ENCODE results near the gene MYT1.

The MYT1 gene

GRCh38 chr20:64157878-64158277 is 6.4 kb upstream of the MYT1 start:
- TF ChIP-seq, protein P1, sequence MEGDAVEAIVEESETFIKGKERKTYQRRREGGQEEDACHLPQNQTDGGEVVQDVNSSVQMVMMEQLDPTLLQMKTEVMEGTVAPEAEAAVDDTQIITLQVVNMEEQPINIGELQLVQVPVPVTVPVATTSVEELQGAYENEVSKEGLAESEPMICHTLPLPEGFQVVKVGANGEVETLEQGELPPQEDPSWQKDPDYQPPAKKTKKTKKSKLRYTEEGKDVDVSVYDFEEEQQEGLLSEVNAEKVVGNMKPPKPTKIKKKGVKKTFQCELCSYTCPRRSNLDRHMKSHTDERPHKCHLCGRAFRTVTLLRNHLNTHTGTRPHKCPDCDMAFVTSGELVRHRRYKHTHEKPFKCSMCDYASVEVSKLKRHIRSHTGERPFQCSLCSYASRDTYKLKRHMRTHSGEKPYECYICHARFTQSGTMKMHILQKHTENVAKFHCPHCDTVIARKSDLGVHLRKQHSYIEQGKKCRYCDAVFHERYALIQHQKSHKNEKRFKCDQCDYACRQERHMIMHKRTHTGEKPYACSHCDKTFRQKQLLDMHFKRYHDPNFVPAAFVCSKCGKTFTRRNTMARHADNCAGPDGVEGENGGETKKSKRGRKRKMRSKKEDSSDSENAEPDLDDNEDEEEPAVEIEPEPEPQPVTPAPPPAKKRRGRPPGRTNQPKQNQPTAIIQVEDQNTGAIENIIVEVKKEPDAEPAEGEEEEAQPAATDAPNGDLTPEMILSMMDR (conservative IDR thresholded peaks at IDR 0.05) = no peak
- TF ChIP-seq ZFX (IDR thresholded peaks at IDR 0.05) = no peak

DNA sequence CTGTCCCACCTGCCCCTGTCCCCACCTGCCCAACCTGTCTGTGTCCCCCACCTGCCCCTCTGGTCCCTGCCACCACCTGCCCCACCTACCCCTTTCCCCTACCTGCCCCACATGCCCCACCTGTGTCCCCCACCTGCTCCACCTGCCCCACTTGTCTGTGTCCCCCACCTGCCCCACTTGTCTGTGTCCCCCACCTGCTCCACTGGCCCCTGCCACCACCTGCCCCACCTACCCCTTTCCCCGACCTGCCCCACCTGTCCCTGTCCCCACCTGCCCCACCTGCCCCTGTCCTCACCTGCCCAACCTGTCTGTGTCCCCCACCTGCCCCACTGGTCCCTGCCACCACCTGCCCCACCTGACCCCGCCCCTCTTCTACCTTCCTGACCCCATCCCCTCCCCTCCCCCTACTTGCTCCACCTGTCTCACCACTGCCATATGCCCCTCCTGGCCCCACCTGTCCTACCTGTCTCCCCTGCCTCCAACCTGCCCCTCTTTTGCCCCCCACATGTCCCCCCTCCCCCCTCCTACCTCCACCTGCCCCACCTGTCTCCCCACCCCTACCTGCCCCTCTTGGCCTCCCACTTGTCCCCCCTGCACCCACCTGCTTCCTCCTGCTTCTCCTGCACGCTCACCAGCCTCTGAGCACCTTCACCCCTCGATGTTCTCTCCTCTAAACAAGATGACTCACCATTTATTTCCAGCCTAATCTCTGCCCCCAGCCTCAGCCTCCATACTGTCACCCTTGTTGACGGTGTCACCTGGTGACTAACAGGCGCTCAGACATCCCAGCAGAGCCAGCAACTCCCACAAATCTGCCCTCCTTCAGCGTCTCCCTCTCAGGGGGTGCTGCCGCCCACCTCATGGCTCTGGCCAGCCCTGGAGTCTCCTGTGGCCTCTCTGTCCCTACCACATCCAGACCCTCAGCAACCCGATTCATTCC is 5.6 kb upstream of the MYT1 start:
- TF ChIP-seq, protein P1 (conservative IDR thresholded peaks at IDR 0.05) = no peak
- no peak for TF ChIP-seq ZFX (IDR thresholded peaks at IDR 0.05)
- H3K27ac ChIP-seq = no peak overlapping the region

More at GRCh38 chr20:64157878-64158277, 6.4 kb upstream of the MYT1 start:
- no peak overlapping the region for H3K27ac ChIP-seq

DNA sequence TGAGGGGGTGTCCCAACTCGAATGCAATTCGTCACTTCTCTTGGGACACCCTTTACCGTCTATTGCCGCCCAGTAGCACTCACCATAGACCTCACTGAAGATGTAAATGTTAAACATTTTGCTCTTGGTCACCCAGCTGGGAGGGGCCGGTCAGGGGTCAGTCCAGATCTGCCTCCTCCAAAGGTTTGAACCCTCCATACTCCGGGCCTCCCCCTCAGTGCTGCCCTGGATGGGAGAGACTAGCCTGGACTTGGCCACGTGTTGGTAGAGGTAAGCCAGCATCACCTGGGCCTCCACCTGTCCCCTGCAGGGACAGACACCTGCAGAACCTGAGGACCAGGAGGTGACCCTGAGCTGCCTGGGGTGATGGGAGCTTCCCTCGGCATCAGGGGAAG is 5.0 kb upstream of the MYT1 start:
- H3K27ac ChIP-seq = no peak overlapping the region
- TF ChIP-seq, protein P1 (conservative IDR thresholded peaks at IDR 0.05) = no peak
- no peak for TF ChIP-seq ZFX (IDR thresholded peaks at IDR 0.05)

GRCh38 chr20:64159711-64160110 is 4.5 kb upstream of the MYT1 start:
- TF ChIP-seq, protein P1 (conservative IDR thresholded peaks at IDR 0.05) = no peak
- no peak for TF ChIP-seq ZFX (IDR thresholded peaks at IDR 0.05)
- H3K27ac ChIP-seq = no peak overlapping the region

DNA sequence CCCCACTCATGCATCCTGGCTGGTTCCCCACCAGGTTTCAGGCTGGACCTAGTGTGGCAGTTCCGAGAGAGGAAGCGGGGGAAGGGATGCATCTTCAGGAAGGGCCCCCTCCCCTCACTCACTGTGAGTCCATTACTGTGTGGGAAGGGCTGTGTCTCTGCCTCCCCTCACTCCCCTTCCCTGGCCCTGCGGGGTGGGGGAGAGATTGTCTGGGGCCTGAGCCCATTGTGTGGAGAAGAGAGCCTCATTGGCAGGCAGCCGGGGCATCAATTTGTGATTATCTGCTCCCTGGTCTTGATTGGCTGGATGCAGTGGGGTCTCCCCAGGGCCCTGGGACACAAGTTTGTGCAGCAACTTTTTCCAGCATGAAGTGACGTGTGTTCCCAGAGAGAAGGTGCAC is 4.1 kb upstream of the MYT1 start:
- TF ChIP-seq ZFX (IDR thresholded peaks at IDR 0.05) = no peak
- TF ChIP-seq, protein P1 (conservative IDR thresholded peaks at IDR 0.05) = no peak

GRCh38 chr20:64160526-64161355 is 3.5 kb upstream of the MYT1 start:
- TF ChIP-seq ZFX (IDR thresholded peaks at IDR 0.05) = no peak
- TF ChIP-seq, protein P1 (conservative IDR thresholded peaks at IDR 0.05) = no peak
- no peak overlapping the region for H3K27ac ChIP-seq

More for the DNA sequence above, 4.1 kb upstream of the MYT1 start:
- H3K27ac ChIP-seq = no peak overlapping the region
